HepG2 (cell line): ENCODE measurements around the gene CCDC34. TPM values are rescaled to one million over a fixed set of nuclear protein-coding genes. Genes with fewer than 3 reads are reported as not detected.

ENCODE experiments used
- BCL6 ChIP-seq: IDR thresholded peaks from 2 replicates; pipeline ENCODE4 v1.6.1; 2016; ENCODE audit warnings: missing genetic modification reagents, missing compliant biosample characterization
- FOSL1 ChIP-seq: sonication (generic); formaldehyde crosslinking; IDR thresholded peaks from 2 replicates; pipeline ENCODE4 v1.9.0; 2021; ENCODE audit warnings: missing genetic modification reagents, borderline replicate concordance
- GABPB1 ChIP-seq: IDR thresholded peaks from 2 replicates; pipeline ENCODE4 v1.6.1; 2016; ENCODE audit warnings: mild to moderate bottlenecking, missing genetic modification reagents, moderate library complexity, missing compliant biosample characterization
- GATAD1 ChIP-seq: IDR thresholded peaks from 2 replicates; pipeline ENCODE4 v1.6.1; 2016; ENCODE audit warnings: missing genetic modification reagents, missing compliant biosample characterization
- HNF4A ChIP-seq: sonication (generic); formaldehyde crosslinking; IDR thresholded peaks from 2 replicates; pipeline ENCODE4 v1.4.0; 2020; ENCODE audit warnings: missing genetic modification reagents
- KDM1A ChIP-seq: IDR thresholded peaks from 2 replicates; pipeline ENCODE4 v1.6.1; 2016; ENCODE audit warnings: missing compliant biosample characterization
- KMT2B ChIP-seq: IDR thresholded peaks from 2 replicates; pipeline ENCODE4 v1.6.1; 2016; ENCODE audit warnings: missing genetic modification reagents, missing compliant biosample characterization
- MEIS2 ChIP-seq: sonication (generic); formaldehyde crosslinking; IDR thresholded peaks from 2 replicates; pipeline ENCODE4 v1.9.0; 2021; ENCODE audit warnings: mild to moderate bottlenecking, missing genetic modification reagents
- MIER3 ChIP-seq: IDR thresholded peaks from 2 replicates; pipeline ENCODE4 v1.6.1; 2016; ENCODE audit warnings: missing compliant biosample characterization, borderline replicate concordance
- MYPOP ChIP-seq: sonication (generic); formaldehyde crosslinking; IDR thresholded peaks from 2 replicates; pipeline ENCODE4 v1.8.1; 2023; ENCODE audit warnings: mild to moderate bottlenecking, moderate library complexity, missing genetic modification reagents
- NFE2L2 ChIP-seq: fragments of 150-350 bp; IDR thresholded peaks from 2 replicates; pipeline ENCODE4 v1.6.1; 2014; ENCODE audit warnings: low read length
- NR2F1 ChIP-seq, 2 experiments: fragments of 450-650 bp in 1 of 2; formaldehyde crosslinking in 1 of 2; IDR thresholded peaks; 2 replicates each; pipeline versions ENCODE4 v1.5.0 to v1.6.1; 2016 to 2020; ENCODE audit warnings: mild to moderate bottlenecking in 1 of 2, missing compliant biosample characterization in 1 of 2, missing genetic modification reagents in 1 of 2, moderate library complexity in 1 of 2
- PAWR ChIP-seq: sonication (generic); formaldehyde crosslinking; IDR thresholded peaks from 2 replicates; pipeline ENCODE4 v1.4.0; 2020; ENCODE audit warnings: missing genetic modification reagents, mild to moderate bottlenecking, borderline replicate concordance
- RELA ChIP-seq: sonication (generic); formaldehyde crosslinking; IDR thresholded peaks from 2 replicates; pipeline ENCODE4 v1.4.0; 2020; ENCODE audit warnings: missing genetic modification reagents
- REPIN1 ChIP-seq: sonication (generic); formaldehyde crosslinking; IDR thresholded peaks from 2 replicates; pipeline ENCODE4 v1.8.0; 2022; ENCODE audit warnings: missing genetic modification reagents, low read depth, mild to moderate bottlenecking, borderline replicate concordance
- SIN3A ChIP-seq: IDR thresholded peaks from 2 replicates; pipeline ENCODE4 v1.6.1; 2011; ENCODE audit warnings: low read depth, mild to moderate bottlenecking, control low read depth, low read length, borderline replicate concordance
- TFE3 ChIP-seq: IDR thresholded peaks from 2 replicates; pipeline ENCODE4 v1.6.1; 2016
- THAP11 ChIP-seq: IDR thresholded peaks from 2 replicates; pipeline ENCODE4 v1.6.1; 2016; ENCODE audit warnings: missing biosample characterization, missing genetic modification reagents
- TRIM24 ChIP-seq: sonication (generic); formaldehyde crosslinking; IDR thresholded peaks from 2 replicates; pipeline ENCODE4 v1.8.0; 2022; ENCODE audit warnings: mild to moderate bottlenecking, missing genetic modification reagents
- ZBTB39 ChIP-seq: sonication (generic); formaldehyde crosslinking; IDR thresholded peaks from 2 replicates; pipeline ENCODE4 v1.5.0; 2020; ENCODE audit warnings: missing genetic modification reagents
- ZMAT3 ChIP-seq: sonication (generic); formaldehyde crosslinking; conservative IDR thresholded peaks from 2 replicates; pipeline ENCODE4 v1.7.0; 2021; ENCODE audit warnings: missing genetic modification reagents
- ZNF414 ChIP-seq: sonication (generic); formaldehyde crosslinking; IDR thresholded peaks from 2 replicates; pipeline ENCODE4 v1.5.0; 2020; ENCODE audit warnings: missing genetic modification reagents
- ZNF652 ChIP-seq: IDR thresholded peaks from 2 replicates; pipeline ENCODE4 v1.6.1; 2016; ENCODE audit warnings: low read depth, borderline replicate concordance
- ZNF710 ChIP-seq: sonication (generic); formaldehyde crosslinking; IDR thresholded peaks from 2 replicates; pipeline ENCODE4 v1.5.0; 2020; ENCODE audit warnings: mild to moderate bottlenecking, missing genetic modification reagents, borderline replicate concordance
- polyA plus RNA-seq, 8 experiments: library from polyadenylated mRNA; depleted of rRNA in 3 of 8; stranded (reverse) in 7 of 8; unstranded in 1 of 8; fragments of >200 nt; fragmentation: Illumina TruSeq in 4 of 8; extraction: Trizol in 4 of 8; gene quantifications; 2 replicates each; pipeline versions ENCODE4 v1.2.1 to v1.2.3, GENCODE V29; 2011 to 2016; ENCODE audit warnings: low read depth in 4 of 8, missing spikeins in 1 of 8, mixed read lengths in 1 of 8; ENCODE audit not compliant: insufficient read depth in 1 of 8
- total RNA-seq, 5 experiments: library from RNA; depleted of rRNA; stranded (reverse); fragments of >200 nt; fragmentation: Illumina TruSeq; extraction: Trizol; gene quantifications; 2 replicates each; pipeline ENCODE4 v1.2.3, GENCODE V29; 2016; ENCODE audit warnings: low read depth in 1 of 5

The CCDC34 gene
- total and polyA plus RNA-seq, 2 of the 13 experiments (the other 11 are each of a cell fraction or from before 2014, with no cell fraction given), result 7.6 to 34.3 TPM

- TF ChIP-seq NR2F1 (CRISPR knock-in tag; IDR thresholded peaks at IDR 0.05) (peak; percentile 70 to 84; a peak in 3 of 4 replicates), MEIS2 (0 out of 2 replicates have a peak, but pooled peaks have one; percentile 16), SIN3A (peak; percentile 41; the same call in 1 of the 2 replicates), TFE3 (CRISPR knock-in tag) (peak; percentile 89), THAP11 (CRISPR knock-in tag) (peak; percentile 68), PAWR (no peak), MYPOP (no peak), MIER3 (CRISPR knock-in tag) (peak; percentile 62; the same call in 1 of the 2 replicates), RELA (CRISPR knock-in tag) (no peak), ZBTB39 (0 out of 2 replicates have a peak, but pooled peaks have one; percentile 37), ZNF710 (CRISPR knock-in tag) (peak; percentile 69; the same call in 1 of the 2 replicates), GABPB1 (CRISPR knock-in tag) (0 out of 2 replicates have a peak, but pooled peaks have one; percentile 22), GATAD1 (CRISPR knock-in tag) (0 out of 2 replicates have a peak, but pooled peaks have one; percentile 28), REPIN1 (CRISPR knock-in tag) (peak; percentile 53; the same call in 1 of the 2 replicates), BCL6 (CRISPR knock-in tag) (peak; percentile 70), HNF4A (CRISPR knock-in tag) (peak; percentile 38; the same call in 1 of the 2 replicates), ZNF652 (CRISPR knock-in tag) (peak; percentile 96), TRIM24 (no peak), FOSL1 (CRISPR knock-in tag) (peak; percentile 93), NFE2L2 (peak; percentile 24; the same call in 1 of the 2 replicates), KDM1A (CRISPR knock-in tag) (0 out of 2 replicates have a peak, but pooled peaks have one; percentile 42), ZMAT3 (peak; percentile 49; the same call in 1 of the 2 replicates), KMT2B (CRISPR knock-in tag) (no peak), ZNF414 (CRISPR knock-in tag) (peak; percentile 49; the same call in 1 of the 2 replicates)
These were observed 38.9 kb upstream of the CCDC34 start (continued) for GRCh38 chr11:27401833-27402316.
